Neural crest cell (in vitro differentiated cells): Measurements from ENCODE around the gene STAB2. TPM values are rescaled to one million over a fixed set of nuclear protein-coding genes. Genes with fewer than 3 reads are reported as not detected.
"Not testable (repeated sequence)": the region's sequence is repeated elsewhere in the genome, so short reads cannot be mapped to it uniquely, and the experiment has no call there.

ENCODE experiments used
- DNase-seq: peaks from one replicate; pipeline ENCODE4 v3.0.0; 2021; ENCODE audit warnings: low read depth, mixed read lengths, low spot score
- H3K27ac Mint-ChIP-seq: one replicate; pipeline ENCODE4 v1.8.0; 2021; ENCODE audit warnings: mild to moderate bottlenecking, mixed read lengths; ENCODE audit not compliant: unreplicated experiment
- H3K27me3 Mint-ChIP-seq: 2 replicates; pipeline ENCODE4 v1.8.0; 2021; ENCODE audit warnings: low read depth, mild to moderate bottlenecking, mixed read lengths
- H3K36me3 Mint-ChIP-seq: 2 replicates; pipeline ENCODE4 v1.8.0; 2021; ENCODE audit warnings: low read depth, mild to moderate bottlenecking, mixed read lengths
- H3K4me1 Mint-ChIP-seq: 2 replicates; pipeline ENCODE4 v1.8.0; 2021; ENCODE audit warnings: mixed read lengths
- H3K4me3 Mint-ChIP-seq: one replicate; pipeline ENCODE4 v1.8.0; 2021; ENCODE audit warnings: mild to moderate bottlenecking, mixed read lengths
- H3K9me3 Mint-ChIP-seq: 2 replicates; pipeline ENCODE4 v1.8.0; 2021; ENCODE audit warnings: mixed read lengths
- CTCF ChIP-seq: fragments of 200-600 bp; sonication (generic); conservative IDR thresholded peaks from 2 replicates; pipeline ENCODE4 v1.5.0; 2021; ENCODE audit warnings: antibody characterized with exemption, mild to moderate bottlenecking
- total RNA-seq: library from RNA; stranded (reverse); gene quantifications from 2 replicates; pipeline ENCODE4 v1.2.1, GENCODE V29; 2021

Gene STAB2
- total RNA-seq, 1 donor from 2014 or later: not detected

- Mint-ChIP-seq H3K27ac (no peak overlapping the region), H3K4me1 (peaks cover 35% of the 10 kb centered on the region), H3K4me3 (no peak overlapping the region), H3K36me3 (peaks cover 5% of the 10 kb centered on the region), H3K9me3 (no peaks in the 10 kb centered on the region), H3K27me3 (no peaks in the 10 kb centered on the region)
- DNase-seq: no peak
- no peak for TF ChIP-seq CTCF
These were observed 220.6 kb downstream of the STAB2 start for GRCh38 chr12:103807561-103808238.

- Mint-ChIP-seq H3K27ac (no peak overlapping the region), H3K36me3 (peaks cover 5% of the 10 kb centered on the region), H3K4me3 (no peak overlapping the region), H3K27me3 (no peaks in the 10 kb centered on the region), H3K9me3 (no peaks in the 10 kb centered on the region), H3K4me1 (peaks cover 32% of the 10 kb centered on the region)
- no peak for DNase-seq
- TF ChIP-seq CTCF: no peak
These were observed 221.3 kb downstream of the STAB2 start for GRCh38 chr12:103808239-103808880.

- no peak for DNase-seq
- Mint-ChIP-seq H3K9me3 (no peaks in the 10 kb centered on the region), H3K36me3 (peaks cover 8% of the 10 kb centered on the region), H3K4me1 (peaks cover 30% of the 10 kb centered on the region), H3K27ac (no peak overlapping the region), H3K27me3 (no peaks in the 10 kb centered on the region), H3K4me3 (no peak overlapping the region)
- TF ChIP-seq CTCF: no peak
These were observed 222.1 kb downstream of the STAB2 start for GRCh38 chr12:103809154-103809553.

GRCh38 chr12:103809639-103810038 lies 222.6 kb downstream of the STAB2 start:
- H3K27me3 Mint-ChIP-seq, H3K36me3 Mint-ChIP-seq, H3K4me3 Mint-ChIP-seq, H3K9me3 Mint-ChIP-seq, DNase-seq, H3K27ac Mint-ChIP-seq: not testable (repeated sequence)
- H3K4me1 Mint-ChIP-seq: peaks cover 28% of the 10 kb centered on the region

GRCh38 chr12:103810111-103810510 lies 223.0 kb downstream of the STAB2 start:
- no peaks in the 10 kb centered on the region for H3K9me3 Mint-ChIP-seq
- H3K27me3 Mint-ChIP-seq: no peaks in the 10 kb centered on the region
- H3K36me3 Mint-ChIP-seq: peaks cover 12% of the 10 kb centered on the region
- H3K27ac Mint-ChIP-seq: no peak overlapping the region
- H3K4me3 Mint-ChIP-seq: no peak overlapping the region
- DNase-seq: no peak
- peaks cover 28% of the 10 kb centered on the region for H3K4me1 Mint-ChIP-seq
- TF ChIP-seq CTCF: no peak

- no peak overlapping the region for H3K27ac Mint-ChIP-seq
- no peak overlapping the region for H3K4me3 Mint-ChIP-seq
- H3K4me1 Mint-ChIP-seq: peaks cover 16% of the 10 kb centered on the region
- H3K9me3 Mint-ChIP-seq: no peaks in the 10 kb centered on the region
- DNase-seq: no peak
- H3K27me3 Mint-ChIP-seq: no peaks in the 10 kb centered on the region
- TF ChIP-seq CTCF: no peak
- H3K36me3 Mint-ChIP-seq: peaks cover 12% of the 10 kb centered on the region
These were observed 224.7 kb downstream of the STAB2 start for GRCh38 chr12:103811791-103812190.
